OCI-LY1 (cell line): Measurements from ENCODE around the gene ENOSF1.

Experiments used
- EZH2 ChIP-seq: fragments of 200-600 bp; sonication (generic), shearing (Covaris generic); IDR thresholded peaks from 2 replicates; pipeline ENCODE4 v1.8.0; 2017; ENCODE audit warnings: borderline replicate concordance, mixed run types, mild to moderate bottlenecking, antibody characterized with exemption, low read length, moderate library complexity, mixed read lengths
- TF ChIP-seq, protein P1 (sequence below): fragments of 200-600 bp; sonication (generic), shearing (Covaris generic); IDR thresholded peaks from 2 replicates; pipeline ENCODE4 v1.5.1; 2017; ENCODE audit warnings: mild to moderate bottlenecking, antibody characterized with exemption, low read length, moderate library complexity, mixed read lengths

DNA sequence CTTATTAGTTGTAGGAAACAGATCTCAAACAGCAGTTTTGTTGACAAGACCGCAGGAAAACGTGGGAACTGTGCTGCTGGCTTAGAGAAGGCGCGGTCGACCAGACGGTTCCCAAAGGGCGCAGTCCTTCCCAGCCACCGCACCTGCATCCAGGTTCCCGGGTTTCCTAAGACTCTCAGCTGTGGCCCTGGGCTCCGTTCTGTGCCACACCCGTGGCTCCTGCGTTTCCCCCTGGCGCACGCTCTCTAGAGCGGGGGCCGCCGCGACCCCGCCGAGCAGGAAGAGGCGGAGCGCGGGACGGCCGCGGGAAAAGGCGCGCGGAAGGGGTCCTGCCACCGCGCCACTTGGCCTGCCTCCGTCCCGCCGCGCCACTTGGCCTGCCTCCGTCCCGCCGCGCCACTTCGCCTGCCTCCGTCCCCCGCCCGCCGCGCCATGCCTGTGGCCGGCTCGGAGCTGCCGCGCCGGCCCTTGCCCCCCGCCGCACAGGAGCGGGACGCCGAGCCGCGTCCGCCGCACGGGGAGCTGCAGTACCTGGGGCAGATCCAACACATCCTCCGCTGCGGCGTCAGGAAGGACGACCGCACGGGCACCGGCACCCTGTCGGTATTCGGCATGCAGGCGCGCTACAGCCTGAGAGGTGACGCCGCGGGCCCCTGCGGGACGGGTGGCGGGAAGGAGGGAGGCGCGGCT lies 55.0 kb downstream of the ENOSF1 start, which contains the start of gene TYMS:
- TF ChIP-seq, protein P1, sequence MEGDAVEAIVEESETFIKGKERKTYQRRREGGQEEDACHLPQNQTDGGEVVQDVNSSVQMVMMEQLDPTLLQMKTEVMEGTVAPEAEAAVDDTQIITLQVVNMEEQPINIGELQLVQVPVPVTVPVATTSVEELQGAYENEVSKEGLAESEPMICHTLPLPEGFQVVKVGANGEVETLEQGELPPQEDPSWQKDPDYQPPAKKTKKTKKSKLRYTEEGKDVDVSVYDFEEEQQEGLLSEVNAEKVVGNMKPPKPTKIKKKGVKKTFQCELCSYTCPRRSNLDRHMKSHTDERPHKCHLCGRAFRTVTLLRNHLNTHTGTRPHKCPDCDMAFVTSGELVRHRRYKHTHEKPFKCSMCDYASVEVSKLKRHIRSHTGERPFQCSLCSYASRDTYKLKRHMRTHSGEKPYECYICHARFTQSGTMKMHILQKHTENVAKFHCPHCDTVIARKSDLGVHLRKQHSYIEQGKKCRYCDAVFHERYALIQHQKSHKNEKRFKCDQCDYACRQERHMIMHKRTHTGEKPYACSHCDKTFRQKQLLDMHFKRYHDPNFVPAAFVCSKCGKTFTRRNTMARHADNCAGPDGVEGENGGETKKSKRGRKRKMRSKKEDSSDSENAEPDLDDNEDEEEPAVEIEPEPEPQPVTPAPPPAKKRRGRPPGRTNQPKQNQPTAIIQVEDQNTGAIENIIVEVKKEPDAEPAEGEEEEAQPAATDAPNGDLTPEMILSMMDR: no peak
- no peak for TF ChIP-seq EZH2
